HFFc6 (cell line): ENCODE data around the gene DHRS12. TPM values are rescaled to one million over a fixed set of nuclear protein-coding genes. Genes with fewer than 3 reads are reported as not detected.
A peak's percentile ranks its signal among the peaks of the same experiment; 100 is the strongest.

Experiments used
- DNase-seq: peaks from one replicate; pipeline ENCODE4 v3.0.0-alpha.2; 2018
- H3K27ac Mint-ChIP-seq: 2 replicates; pipeline ENCODE4 v1.8.0; 2020; ENCODE audit warnings: mild to moderate bottlenecking, mixed read lengths
- H3K27me3 Mint-ChIP-seq: 2 replicates; pipeline ENCODE4 v1.8.0; 2021; ENCODE audit warnings: mild to moderate bottlenecking, moderate library complexity, mixed read lengths; ENCODE audit not compliant: insufficient read depth
- H3K36me3 Mint-ChIP-seq: 2 replicates; pipeline ENCODE4 v1.8.0; 2021; ENCODE audit warnings: low read depth, mixed read lengths
- H3K4me1 Mint-ChIP-seq: 2 replicates; pipeline ENCODE4 v1.8.0; 2020; ENCODE audit warnings: low read depth, mixed read lengths
- H3K4me3 Mint-ChIP-seq: 2 replicates; pipeline ENCODE4 v1.8.0; 2020; ENCODE audit warnings: mild to moderate bottlenecking, moderate library complexity, mixed read lengths
- H3K9me3 Mint-ChIP-seq: 2 replicates; pipeline ENCODE4 v1.8.0; 2020; ENCODE audit warnings: mild to moderate bottlenecking, mixed read lengths
- CTCF ChIP-seq: fragments of 200-600 bp; sonication (generic); IDR thresholded peaks from 2 replicates; pipeline ENCODE4 v1.5.0; 2021; ENCODE audit warnings: antibody characterized with exemption, mild to moderate bottlenecking
- total RNA-seq, 6 experiments: library from RNA; stranded (reverse); fragmentation: NEBNext Ultra II Directional; extraction: Animal tissue kit (Norgen Biotek cat#: 25700); gene quantifications; 2 replicates in 1 of 6; 3 replicates in 5 of 6; pipeline ENCODE4 v1.2.3, GENCODE V29; 2021

Gene DHRS12
- total RNA-seq, 6 experiments from 2014 or later = 1.9 to 2.7 (median 2.4) TPM

GRCh38 chr13:51728275-51728673, 75.7 kb downstream of the DHRS12 start:
- H3K4me3 Mint-ChIP-seq = no peak overlapping the region; the same call in 1 of the 2 replicates
- DNase-seq = no peak
- H3K9me3 Mint-ChIP-seq = no peaks in the 10 kb centered on the region
- H3K36me3 Mint-ChIP-seq = peaks cover 14% of the 10 kb centered on the region
- H3K27ac Mint-ChIP-seq = no peak overlapping the region
- peaks cover 2% of the 10 kb centered on the region for H3K4me1 Mint-ChIP-seq
- TF ChIP-seq CTCF = no peak
- H3K27me3 Mint-ChIP-seq = no peaks in the 10 kb centered on the region

GRCh38 chr13:51727634-51728274, 76.2 kb downstream of the DHRS12 start:
- H3K4me1 Mint-ChIP-seq = no peaks in the 10 kb centered on the region; the same call in 1 of the 2 replicates
- no peaks in the 10 kb centered on the region for H3K9me3 Mint-ChIP-seq
- no peak for TF ChIP-seq CTCF
- no peaks in the 10 kb centered on the region for H3K27me3 Mint-ChIP-seq
- H3K4me3 Mint-ChIP-seq = no peak overlapping the region
- no peak for DNase-seq
- H3K27ac Mint-ChIP-seq = peak overlapping the region; percentile 43; the same call in 1 of the 2 replicates
- peaks cover 17% of the 10 kb centered on the region for H3K36me3 Mint-ChIP-seq

GRCh38 chr13:51726446-51727193, 77.3 kb downstream of the DHRS12 start:
- Mint-ChIP-seq H3K9me3 (no peaks in the 10 kb centered on the region), H3K27me3 (no peaks in the 10 kb centered on the region)

GRCh38 chr13:51724721-51725120, 79.2 kb downstream of the DHRS12 start:
- Mint-ChIP-seq H3K27me3 (no peaks in the 10 kb centered on the region), H3K4me3 (no peak overlapping the region), H3K27ac (no peak overlapping the region), H3K4me1 (peaks cover 18% of the 10 kb centered on the region), H3K36me3 (peaks cover 30% of the 10 kb centered on the region), H3K9me3 (no peaks in the 10 kb centered on the region)
- no peak for DNase-seq
- TF ChIP-seq CTCF = no peak

More at GRCh38 chr13:51726446-51727193, 77.3 kb downstream of the DHRS12 start:
- H3K4me1 Mint-ChIP-seq = peaks cover 6% of the 10 kb centered on the region
- peaks cover 24% of the 10 kb centered on the region for H3K36me3 Mint-ChIP-seq
- peak; percentile 66 for DNase-seq
- H3K4me3 Mint-ChIP-seq = 0 out of 2 replicates have a peak overlapping the region, but pooled peaks have one; percentile 0
- TF ChIP-seq CTCF = no peak
- H3K27ac Mint-ChIP-seq = peak overlapping the region; percentile 73

GRCh38 chr13:51723529-51723928, 80.4 kb downstream of the DHRS12 start:
- DNase-seq = no peak
- peaks cover 30% of the 10 kb centered on the region for H3K4me1 Mint-ChIP-seq
- no peak for TF ChIP-seq CTCF
- H3K27me3 Mint-ChIP-seq = no peaks in the 10 kb centered on the region
- no peak overlapping the region for H3K4me3 Mint-ChIP-seq
- H3K36me3 Mint-ChIP-seq = peaks cover 42% of the 10 kb centered on the region
- H3K9me3 Mint-ChIP-seq = no peaks in the 10 kb centered on the region
- H3K27ac Mint-ChIP-seq = peak overlapping the region; percentile 7; the same call in 1 of the 2 replicates
